ENCODE measurements around the gene KRT4.

GRCh38 chr12:52806169-52806811 is 7.6 kb downstream of the KRT4 start:
- TF ChIP-seq, protein P1, sequence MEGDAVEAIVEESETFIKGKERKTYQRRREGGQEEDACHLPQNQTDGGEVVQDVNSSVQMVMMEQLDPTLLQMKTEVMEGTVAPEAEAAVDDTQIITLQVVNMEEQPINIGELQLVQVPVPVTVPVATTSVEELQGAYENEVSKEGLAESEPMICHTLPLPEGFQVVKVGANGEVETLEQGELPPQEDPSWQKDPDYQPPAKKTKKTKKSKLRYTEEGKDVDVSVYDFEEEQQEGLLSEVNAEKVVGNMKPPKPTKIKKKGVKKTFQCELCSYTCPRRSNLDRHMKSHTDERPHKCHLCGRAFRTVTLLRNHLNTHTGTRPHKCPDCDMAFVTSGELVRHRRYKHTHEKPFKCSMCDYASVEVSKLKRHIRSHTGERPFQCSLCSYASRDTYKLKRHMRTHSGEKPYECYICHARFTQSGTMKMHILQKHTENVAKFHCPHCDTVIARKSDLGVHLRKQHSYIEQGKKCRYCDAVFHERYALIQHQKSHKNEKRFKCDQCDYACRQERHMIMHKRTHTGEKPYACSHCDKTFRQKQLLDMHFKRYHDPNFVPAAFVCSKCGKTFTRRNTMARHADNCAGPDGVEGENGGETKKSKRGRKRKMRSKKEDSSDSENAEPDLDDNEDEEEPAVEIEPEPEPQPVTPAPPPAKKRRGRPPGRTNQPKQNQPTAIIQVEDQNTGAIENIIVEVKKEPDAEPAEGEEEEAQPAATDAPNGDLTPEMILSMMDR (IDR thresholded peaks at IDR 0.05) = no peak
- no peak for TF ChIP-seq POLR2A (IDR thresholded peaks at IDR 0.05)
